Choroid plexus epithelial cell (primary cell): Measurements from ENCODE around the gene MYRIP.

Experiments
- DNase-seq: peaks from one replicate; pipeline ENCODE4 v3.0.0-alpha.2; 2010; ENCODE audit warnings: low read depth
- H3K4me3 ChIP-seq: 2 replicates; pipeline ENCODE4 v1.5.1; 2011; ENCODE audit warnings: low read depth, mild to moderate bottlenecking, control low read depth, low read length, moderate library complexity
- TF ChIP-seq, protein P1 (sequence below): conservative IDR thresholded peaks from 2 replicates; pipeline ENCODE4 v1.5.1; 2011; ENCODE audit warnings: low read depth, mild to moderate bottlenecking, control low read depth, inconsistent platforms, low read length, moderate library complexity

MYRIP gene

DNA sequence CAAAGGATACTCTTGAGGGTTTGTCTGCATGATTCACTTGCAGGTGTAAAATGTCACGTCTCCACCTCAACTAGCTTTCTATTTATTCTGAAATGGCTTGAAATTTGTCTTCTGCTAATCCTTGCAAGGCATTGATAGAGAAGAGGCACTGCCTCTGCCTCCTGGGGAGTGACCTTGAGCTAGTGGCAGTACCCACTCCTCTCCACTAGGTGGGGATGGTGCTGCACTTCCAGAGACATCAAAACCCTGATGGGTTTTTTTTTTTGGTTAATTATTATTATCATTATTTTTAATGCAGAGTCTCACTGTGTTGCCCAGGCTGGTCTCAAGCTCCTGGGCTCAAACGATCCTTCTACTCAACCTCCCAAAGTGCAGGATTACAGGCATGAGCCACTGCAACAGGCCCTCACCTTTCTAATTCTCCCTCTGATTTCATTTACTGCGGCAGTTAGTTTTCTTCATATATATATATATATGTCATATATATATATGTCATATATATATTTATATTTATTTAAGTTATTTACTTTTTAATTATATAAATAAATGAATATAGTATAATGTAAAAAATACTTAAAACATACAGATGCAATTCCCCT is 382.5 kb downstream of the MYRIP start:
- DNase-seq: peak; percentile 79
- H3K4me3 ChIP-seq: no peak overlapping the region
- TF ChIP-seq, protein P1, sequence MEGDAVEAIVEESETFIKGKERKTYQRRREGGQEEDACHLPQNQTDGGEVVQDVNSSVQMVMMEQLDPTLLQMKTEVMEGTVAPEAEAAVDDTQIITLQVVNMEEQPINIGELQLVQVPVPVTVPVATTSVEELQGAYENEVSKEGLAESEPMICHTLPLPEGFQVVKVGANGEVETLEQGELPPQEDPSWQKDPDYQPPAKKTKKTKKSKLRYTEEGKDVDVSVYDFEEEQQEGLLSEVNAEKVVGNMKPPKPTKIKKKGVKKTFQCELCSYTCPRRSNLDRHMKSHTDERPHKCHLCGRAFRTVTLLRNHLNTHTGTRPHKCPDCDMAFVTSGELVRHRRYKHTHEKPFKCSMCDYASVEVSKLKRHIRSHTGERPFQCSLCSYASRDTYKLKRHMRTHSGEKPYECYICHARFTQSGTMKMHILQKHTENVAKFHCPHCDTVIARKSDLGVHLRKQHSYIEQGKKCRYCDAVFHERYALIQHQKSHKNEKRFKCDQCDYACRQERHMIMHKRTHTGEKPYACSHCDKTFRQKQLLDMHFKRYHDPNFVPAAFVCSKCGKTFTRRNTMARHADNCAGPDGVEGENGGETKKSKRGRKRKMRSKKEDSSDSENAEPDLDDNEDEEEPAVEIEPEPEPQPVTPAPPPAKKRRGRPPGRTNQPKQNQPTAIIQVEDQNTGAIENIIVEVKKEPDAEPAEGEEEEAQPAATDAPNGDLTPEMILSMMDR: peak; percentile 97

DNA sequence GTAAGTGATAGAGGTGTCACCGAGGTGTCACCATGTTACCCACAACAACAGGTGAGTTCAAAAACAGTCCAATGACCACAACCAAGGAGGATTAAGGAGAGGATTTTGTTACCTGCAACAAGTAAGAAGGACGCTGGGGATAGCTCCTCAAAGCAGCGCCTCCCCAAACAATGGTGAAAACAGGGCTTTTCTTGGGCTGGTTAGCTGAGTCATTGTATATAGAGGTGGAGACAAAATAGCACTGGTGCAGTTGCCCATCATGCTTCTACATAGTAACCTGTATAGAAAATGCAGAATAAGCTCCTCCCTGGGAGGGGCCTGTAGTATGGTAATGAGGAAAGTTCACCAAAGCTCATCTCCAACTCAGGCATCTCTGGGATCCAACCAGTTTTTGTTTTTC is 383.2 kb downstream of the MYRIP start:
- no peak for DNase-seq
- TF ChIP-seq, protein P1: no peak
- H3K4me3 ChIP-seq: no peak overlapping the region

DNA sequence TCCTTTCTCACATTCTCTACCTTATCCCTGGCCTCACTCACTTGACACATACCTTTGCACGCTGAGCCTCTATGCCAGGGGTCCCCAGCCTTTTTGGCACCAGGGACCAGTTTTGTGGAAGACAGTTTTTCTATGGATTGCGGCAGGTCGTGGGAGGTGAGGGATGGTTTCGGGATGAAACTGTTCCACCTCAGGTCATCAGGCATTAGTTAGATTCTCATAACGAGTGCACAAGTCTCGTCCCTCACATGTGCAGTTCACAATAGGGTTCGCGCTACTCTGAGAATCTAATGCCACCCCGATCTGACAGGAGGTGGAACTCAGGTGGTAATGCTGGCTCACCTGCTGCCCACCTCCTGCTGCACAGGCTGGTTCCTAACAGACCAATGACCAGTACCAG is 387.6 kb downstream of the MYRIP start:
- TF ChIP-seq, protein P1: no peak
- H3K4me3 ChIP-seq: no peak overlapping the region
- DNase-seq: no peak

DNA sequence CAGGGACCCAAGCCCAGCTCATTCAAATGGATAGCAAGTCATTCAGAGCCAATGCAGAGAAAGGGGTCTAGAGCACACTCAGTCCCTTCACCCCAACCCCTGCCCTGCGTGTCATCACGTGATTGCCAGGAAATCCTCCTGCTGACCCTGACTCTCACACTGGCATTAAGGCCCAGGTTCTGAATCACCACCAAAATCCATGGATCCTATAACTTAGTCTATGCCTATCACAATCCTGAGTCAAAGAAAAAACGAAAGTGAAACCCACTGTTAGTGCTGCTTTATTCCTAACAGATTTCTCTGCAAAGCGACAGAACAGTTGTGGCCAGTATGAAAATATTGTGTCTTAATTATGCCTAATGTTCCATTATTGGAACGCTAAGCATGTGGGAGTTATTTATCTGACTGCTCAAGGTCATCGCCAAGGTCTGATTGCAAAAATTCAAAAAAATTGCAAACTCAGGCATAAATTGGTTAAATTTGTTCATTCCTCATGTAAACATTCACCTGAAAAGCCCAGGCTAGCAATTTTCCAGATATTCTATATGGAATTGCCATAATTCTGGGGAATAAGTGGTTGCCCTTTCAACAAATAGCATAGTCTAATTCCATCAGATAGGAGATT is 391.4 kb downstream of the MYRIP start:
- DNase-seq: no peak
- TF ChIP-seq, protein P1: no peak
- H3K4me3 ChIP-seq: no peak overlapping the region

DNA sequence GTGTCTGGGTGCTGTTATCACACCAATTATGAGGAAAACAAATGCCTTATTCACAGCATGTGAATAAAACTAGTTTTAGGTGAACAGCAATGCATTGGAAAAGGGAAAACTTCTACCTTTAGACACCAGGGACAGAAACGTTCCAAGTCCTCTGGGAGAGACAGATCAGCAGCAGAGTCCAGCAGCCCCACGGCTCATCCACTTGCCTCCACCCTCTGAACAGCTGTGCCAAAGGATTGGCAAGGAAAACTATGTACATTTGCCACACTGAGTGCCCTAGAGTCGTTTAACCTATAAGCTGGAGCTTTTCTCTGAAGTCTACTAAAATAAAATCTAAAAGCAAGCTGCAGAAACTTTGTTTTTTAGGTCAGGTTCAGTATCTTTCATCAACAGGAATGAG is 392.4 kb downstream of the MYRIP start:
- H3K4me3 ChIP-seq: no peak overlapping the region
- no peak for DNase-seq
- TF ChIP-seq, protein P1: no peak

DNA sequence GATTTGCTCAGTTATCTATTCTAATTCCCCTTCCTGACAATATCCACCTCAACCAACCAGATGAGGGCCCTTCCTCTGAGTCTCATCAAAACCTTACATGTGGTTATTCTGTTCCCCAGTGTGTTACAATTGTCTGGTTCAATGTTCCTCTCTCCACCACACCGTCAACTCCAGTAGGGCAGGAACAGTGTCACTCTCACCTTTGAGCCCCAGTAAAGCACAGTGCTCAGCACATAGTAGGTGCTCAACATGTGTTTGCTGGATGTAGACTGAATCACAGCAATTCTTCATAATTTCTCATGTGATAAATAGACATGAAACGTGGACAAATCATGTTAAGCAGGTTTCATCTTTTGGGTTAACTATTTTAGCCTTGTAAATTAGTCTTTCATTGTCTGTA is 397.1 kb downstream of the MYRIP start:
- TF ChIP-seq, protein P1: no peak
- no peak overlapping the region for H3K4me3 ChIP-seq
- DNase-seq: no peak

DNA sequence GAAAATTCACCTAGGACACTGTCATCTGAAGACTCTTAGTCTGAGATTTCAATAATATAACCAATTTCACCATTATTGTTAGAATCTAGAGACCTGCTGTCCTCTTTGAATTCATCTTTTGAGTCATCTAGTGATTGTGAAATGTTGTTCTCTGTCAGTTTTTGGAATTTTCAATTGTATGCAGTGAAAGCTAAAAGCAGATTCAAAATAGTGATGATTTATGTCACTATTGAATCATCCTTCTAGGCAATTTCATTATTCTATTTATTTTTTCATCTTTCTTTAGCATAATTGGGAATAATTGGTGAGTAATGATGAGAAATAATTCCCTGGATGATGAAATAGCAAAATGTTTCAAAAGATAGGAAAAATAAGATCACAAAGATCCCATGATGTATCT is 398.4 kb downstream of the MYRIP start:
- TF ChIP-seq, protein P1: no peak
- no peak overlapping the region for H3K4me3 ChIP-seq
- DNase-seq: peak; percentile 30
